Melanocyte of skin (primary cell): Measurements from ENCODE around the gene HLF. TPM values are rescaled to one million over a fixed set of nuclear protein-coding genes. Genes with fewer than 3 reads are reported as not detected.

ENCODE experiments used
- total RNA-seq, 2 donors: library from RNA; depleted of rRNA; stranded (reverse); fragments of >200 nt; gene quantifications; 2 replicates each; pipeline ENCODE4 v1.2.3, GENCODE V29; 2012

Gene HLF, protein sequence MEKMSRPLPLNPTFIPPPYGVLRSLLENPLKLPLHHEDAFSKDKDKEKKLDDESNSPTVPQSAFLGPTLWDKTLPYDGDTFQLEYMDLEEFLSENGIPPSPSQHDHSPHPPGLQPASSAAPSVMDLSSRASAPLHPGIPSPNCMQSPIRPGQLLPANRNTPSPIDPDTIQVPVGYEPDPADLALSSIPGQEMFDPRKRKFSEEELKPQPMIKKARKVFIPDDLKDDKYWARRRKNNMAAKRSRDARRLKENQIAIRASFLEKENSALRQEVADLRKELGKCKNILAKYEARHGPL
- under 1 TPM; under 0.01 to 0.34 TPM for total RNA-seq

DNA sequence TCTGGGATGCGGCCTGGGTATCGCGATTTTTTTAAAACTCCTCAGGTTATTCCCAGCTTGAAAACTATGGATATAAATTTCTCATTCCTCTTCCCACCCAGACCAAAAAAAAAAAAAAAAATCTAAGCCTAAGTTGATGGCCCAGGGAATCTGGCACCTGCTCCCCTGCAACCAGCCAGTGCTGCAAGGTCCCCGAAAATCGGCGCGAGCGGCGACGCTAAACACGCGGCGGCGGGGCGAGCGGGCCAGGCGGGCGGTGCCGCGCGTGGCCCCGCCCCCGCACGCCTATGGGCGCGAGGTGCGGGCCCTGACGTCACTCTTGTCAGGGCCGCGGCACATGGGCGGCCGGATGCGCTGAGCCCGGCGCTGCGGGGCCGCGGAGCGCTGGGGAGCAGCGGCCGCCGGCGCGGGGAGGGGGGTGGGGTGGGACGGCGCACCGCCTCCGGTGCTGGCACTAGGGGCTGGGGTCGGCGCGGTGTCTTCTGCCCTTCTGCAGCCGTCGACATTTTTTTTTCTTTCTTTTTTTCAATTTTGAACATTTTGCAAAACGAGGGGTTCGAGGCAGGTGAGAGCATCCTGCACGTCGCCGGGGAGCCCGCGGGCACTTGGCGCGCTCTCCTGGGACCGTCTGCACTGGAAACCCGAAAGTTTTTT, at the start of gene HLF:
Gene HLF, plus strand, starts transcription at position 316 of the 654 bp plus-strand sequence. CDS start 525 bp downstream, outside the sequence.

Other genes starting within 250 kb of the HLF start
- gene MMD, start 156.9 kb downstream of the HLF start, total RNA-seq, result 10 to 100 TPM in 1 of 2 donors, 1 to 10 TPM in 1; 8.6 to 14.3 TPM
- not detected for gene SMIM36, start 246.5 kb downstream of the HLF start, total RNA-seq